Measurements from ENCODE around the gene KRTAP19-8.

DNA sequence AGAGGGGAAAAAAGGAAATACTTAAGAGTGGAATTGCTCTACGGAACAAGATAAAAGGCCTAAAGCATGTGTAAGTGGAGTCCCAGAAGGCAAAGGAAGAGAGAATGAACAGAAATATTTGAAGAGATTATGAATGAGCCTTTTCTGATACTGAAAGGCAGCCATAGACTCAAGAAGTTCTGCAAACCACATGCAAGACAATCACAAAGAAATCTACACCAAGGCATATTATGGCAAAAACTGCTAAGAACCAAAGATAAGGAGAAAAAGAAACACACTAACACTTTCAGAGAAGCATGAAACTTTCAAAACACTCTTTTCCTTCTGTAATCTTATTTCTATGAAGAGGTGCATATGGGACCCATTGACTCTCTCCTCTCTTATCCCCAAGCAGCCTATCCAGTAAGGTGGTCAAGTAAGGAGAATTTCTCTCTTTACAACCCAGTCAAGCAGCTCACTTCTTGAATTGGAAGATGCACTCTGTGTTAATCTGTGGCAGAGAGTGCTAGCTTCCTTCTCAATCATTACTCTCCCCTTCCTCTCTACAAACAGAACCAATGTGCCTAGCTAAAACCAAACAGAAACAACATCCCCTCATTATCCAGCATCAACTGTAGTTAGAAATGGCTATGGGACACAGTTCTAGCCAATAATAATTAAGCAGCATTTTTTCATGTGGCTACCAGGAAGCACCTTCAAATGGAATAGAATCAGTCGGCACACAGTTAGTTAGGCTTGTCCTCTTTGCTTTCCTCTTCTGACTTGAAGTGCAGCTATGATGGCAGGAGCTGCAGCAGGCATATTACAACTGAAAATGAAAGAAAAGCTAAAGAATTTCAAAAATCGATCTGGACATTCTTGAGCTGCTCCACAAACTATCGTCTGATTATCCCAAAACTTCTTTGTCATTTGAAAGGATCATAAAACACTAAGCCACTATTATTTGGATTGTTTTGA is 25.9 kb downstream of the KRTAP19-8 start:
- TF ChIP-seq, protein P1, sequence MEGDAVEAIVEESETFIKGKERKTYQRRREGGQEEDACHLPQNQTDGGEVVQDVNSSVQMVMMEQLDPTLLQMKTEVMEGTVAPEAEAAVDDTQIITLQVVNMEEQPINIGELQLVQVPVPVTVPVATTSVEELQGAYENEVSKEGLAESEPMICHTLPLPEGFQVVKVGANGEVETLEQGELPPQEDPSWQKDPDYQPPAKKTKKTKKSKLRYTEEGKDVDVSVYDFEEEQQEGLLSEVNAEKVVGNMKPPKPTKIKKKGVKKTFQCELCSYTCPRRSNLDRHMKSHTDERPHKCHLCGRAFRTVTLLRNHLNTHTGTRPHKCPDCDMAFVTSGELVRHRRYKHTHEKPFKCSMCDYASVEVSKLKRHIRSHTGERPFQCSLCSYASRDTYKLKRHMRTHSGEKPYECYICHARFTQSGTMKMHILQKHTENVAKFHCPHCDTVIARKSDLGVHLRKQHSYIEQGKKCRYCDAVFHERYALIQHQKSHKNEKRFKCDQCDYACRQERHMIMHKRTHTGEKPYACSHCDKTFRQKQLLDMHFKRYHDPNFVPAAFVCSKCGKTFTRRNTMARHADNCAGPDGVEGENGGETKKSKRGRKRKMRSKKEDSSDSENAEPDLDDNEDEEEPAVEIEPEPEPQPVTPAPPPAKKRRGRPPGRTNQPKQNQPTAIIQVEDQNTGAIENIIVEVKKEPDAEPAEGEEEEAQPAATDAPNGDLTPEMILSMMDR (IDR thresholded peaks at IDR 0.05): no peak
- no peak for TF ChIP-seq EZH2 (IDR thresholded peaks at IDR 0.05; ENCODE audit: borderline replicate concordance, insufficient read depth, low read depth, low read length, poor library complexity, severe bottlenecking)

Data from B cell (primary cell).